Activated naive CD8-positive, alpha-beta T cell (primary cell): Measurements from ENCODE around the gene CUL9.
"Not testable (repeated sequence)": the region's sequence is repeated elsewhere in the genome, so short reads cannot be mapped to it uniquely, and the experiment has no call there.

Source experiments
- H3K27ac Mint-ChIP-seq: one replicate; pipeline ENCODE4 v1.8.0; 2021; ENCODE audit warnings: mixed read lengths
- H3K27me3 Mint-ChIP-seq: one replicate; pipeline ENCODE4 v1.8.0; 2021; ENCODE audit warnings: mixed read lengths
- H3K36me3 Mint-ChIP-seq: one replicate; pipeline ENCODE4 v1.8.0; 2021; ENCODE audit warnings: mixed read lengths
- H3K4me1 Mint-ChIP-seq: one replicate; pipeline ENCODE4 v1.8.0; 2021; ENCODE audit warnings: low read depth, mixed read lengths
- H3K4me3 Mint-ChIP-seq: one replicate; pipeline ENCODE4 v1.8.0; 2021; ENCODE audit warnings: mild to moderate bottlenecking, mixed read lengths
- H3K9me3 Mint-ChIP-seq: one replicate; pipeline ENCODE4 v1.8.0; 2021; ENCODE audit warnings: low read depth, mixed read lengths

CUL9 gene

GRCh38 chr6:43181942-43182860 is at the start of gene CUL9:
Gene CUL9 (plus strand): TSS chr6:43182196. CDS start chr6:43184311, 2,115 bp downstream.
- Mint-ChIP-seq H3K36me3 (no peaks in the 10 kb centered on the region), H3K27ac (peak within 1 kb of the TSS; percentile 96), H3K4me3 (peak within 1 kb of the TSS; percentile 98), H3K4me1 (peaks cover 51% of the 10 kb centered on the region), H3K9me3 (no peaks in the 10 kb centered on the region), H3K27me3 (no peaks in the 10 kb centered on the region)

GRCh38 chr6:43138267-43138666 is 43.7 kb upstream of the CUL9 start:
- Mint-ChIP-seq H3K27me3 (no peaks in the 10 kb centered on the region), H3K36me3 (no peaks in the 10 kb centered on the region), H3K9me3 (no peaks in the 10 kb centered on the region), H3K27ac (no peak overlapping the region), H3K4me3 (no peak overlapping the region), H3K4me1 (peaks cover 18% of the 10 kb centered on the region)

GRCh38 chr6:43139973-43140372 is 42.0 kb upstream of the CUL9 start:
- not testable (repeated sequence) for H3K27ac Mint-ChIP-seq, H3K4me3 Mint-ChIP-seq, H3K36me3 Mint-ChIP-seq, H3K27me3 Mint-ChIP-seq, H3K9me3 Mint-ChIP-seq
- H3K4me1 Mint-ChIP-seq: peaks cover 26% of the 10 kb centered on the region

GRCh38 chr6:43141644-43142043 is 40.4 kb upstream of the CUL9 start:
- Mint-ChIP-seq H3K27ac (peak overlapping the region; percentile 97), H3K9me3 (no peaks in the 10 kb centered on the region), H3K27me3 (no peaks in the 10 kb centered on the region), H3K4me1 (peaks cover 28% of the 10 kb centered on the region), H3K4me3 (no peak overlapping the region), H3K36me3 (peaks cover 3% of the 10 kb centered on the region)

GRCh38 chr6:43142101-43142500 is 39.9 kb upstream of the CUL9 start:
- H3K27ac Mint-ChIP-seq: peak overlapping the region; percentile 97
- H3K4me1 Mint-ChIP-seq: peaks cover 28% of the 10 kb centered on the region
- H3K4me3 Mint-ChIP-seq: peak overlapping the region; percentile 86
- no peaks in the 10 kb centered on the region for H3K27me3 Mint-ChIP-seq
- H3K36me3 Mint-ChIP-seq: peaks cover 3% of the 10 kb centered on the region
- no peaks in the 10 kb centered on the region for H3K9me3 Mint-ChIP-seq

GRCh38 chr6:43143235-43144128 is 38.5 kb upstream of the CUL9 start:
- Mint-ChIP-seq H3K4me1 (peaks cover 28% of the 10 kb centered on the region), H3K36me3 (peaks cover 3% of the 10 kb centered on the region), H3K27me3 (no peaks in the 10 kb centered on the region), H3K9me3 (no peaks in the 10 kb centered on the region), H3K4me3 (peak overlapping the region; percentile 86), H3K27ac (peak overlapping the region; percentile 97)

- H3K36me3 Mint-ChIP-seq: peaks cover 3% of the 10 kb centered on the region
- H3K4me1 Mint-ChIP-seq: peaks cover 28% of the 10 kb centered on the region
- H3K4me3 Mint-ChIP-seq: no peak overlapping the region
- H3K9me3 Mint-ChIP-seq: no peaks in the 10 kb centered on the region
- no peak overlapping the region for H3K27ac Mint-ChIP-seq
- H3K27me3 Mint-ChIP-seq: no peaks in the 10 kb centered on the region
Measured at GRCh38 chr6:43144879-43145278, 37.1 kb upstream of the CUL9 start.

- peaks cover 3% of the 10 kb centered on the region for H3K36me3 Mint-ChIP-seq
- H3K4me3 Mint-ChIP-seq: no peak overlapping the region
- H3K27ac Mint-ChIP-seq: no peak overlapping the region
- H3K4me1 Mint-ChIP-seq: peaks cover 25% of the 10 kb centered on the region
- no peaks in the 10 kb centered on the region for H3K27me3 Mint-ChIP-seq
- no peaks in the 10 kb centered on the region for H3K9me3 Mint-ChIP-seq
Measured at GRCh38 chr6:43146261-43146660, 35.7 kb upstream of the CUL9 start.

- H3K27me3 Mint-ChIP-seq: no peaks in the 10 kb centered on the region
- peaks cover 22% of the 10 kb centered on the region for H3K4me1 Mint-ChIP-seq
- peaks cover 3% of the 10 kb centered on the region for H3K36me3 Mint-ChIP-seq
- no peak overlapping the region for H3K27ac Mint-ChIP-seq
- H3K9me3 Mint-ChIP-seq: no peaks in the 10 kb centered on the region
- H3K4me3 Mint-ChIP-seq: no peak overlapping the region
Measured at GRCh38 chr6:43146709-43147688, 35.0 kb upstream of the CUL9 start.

GRCh38 chr6:43147691-43148477 is 34.1 kb upstream of the CUL9 start:
- no peak overlapping the region for H3K27ac Mint-ChIP-seq
- peaks cover 14% of the 10 kb centered on the region for H3K4me1 Mint-ChIP-seq
- no peaks in the 10 kb centered on the region for H3K9me3 Mint-ChIP-seq
- no peak overlapping the region for H3K4me3 Mint-ChIP-seq
- no peaks in the 10 kb centered on the region for H3K27me3 Mint-ChIP-seq
- H3K36me3 Mint-ChIP-seq: peaks cover 3% of the 10 kb centered on the region

- Mint-ChIP-seq H3K27ac (no peak overlapping the region), H3K4me1 (peaks cover 2% of the 10 kb centered on the region), H3K9me3 (no peaks in the 10 kb centered on the region), H3K27me3 (no peaks in the 10 kb centered on the region), H3K36me3 (peaks cover 3% of the 10 kb centered on the region), H3K4me3 (no peak overlapping the region)
Measured at GRCh38 chr6:43149265-43149664, 32.7 kb upstream of the CUL9 start.

GRCh38 chr6:43150051-43150751 is 31.8 kb upstream of the CUL9 start:
- Mint-ChIP-seq H3K4me1 (peaks cover 2% of the 10 kb centered on the region), H3K4me3 (no peak overlapping the region), H3K36me3 (peaks cover 3% of the 10 kb centered on the region), H3K27ac (no peak overlapping the region), H3K9me3 (no peaks in the 10 kb centered on the region), H3K27me3 (no peaks in the 10 kb centered on the region)

GRCh38 chr6:43159599-43159998 is 22.4 kb upstream of the CUL9 start:
- H3K36me3 Mint-ChIP-seq: no peaks in the 10 kb centered on the region
- no peaks in the 10 kb centered on the region for H3K27me3 Mint-ChIP-seq
- H3K4me3 Mint-ChIP-seq: no peak overlapping the region
- no peaks in the 10 kb centered on the region for H3K9me3 Mint-ChIP-seq
- no peaks in the 10 kb centered on the region for H3K4me1 Mint-ChIP-seq
- no peak overlapping the region for H3K27ac Mint-ChIP-seq
